Measurements from ENCODE around the gene EIF3A.
"Not testable (repeated sequence)": the region's sequence is repeated elsewhere in the genome, so short reads cannot be mapped to it uniquely, and the experiment has no call there.

The EIF3A gene

DNA sequence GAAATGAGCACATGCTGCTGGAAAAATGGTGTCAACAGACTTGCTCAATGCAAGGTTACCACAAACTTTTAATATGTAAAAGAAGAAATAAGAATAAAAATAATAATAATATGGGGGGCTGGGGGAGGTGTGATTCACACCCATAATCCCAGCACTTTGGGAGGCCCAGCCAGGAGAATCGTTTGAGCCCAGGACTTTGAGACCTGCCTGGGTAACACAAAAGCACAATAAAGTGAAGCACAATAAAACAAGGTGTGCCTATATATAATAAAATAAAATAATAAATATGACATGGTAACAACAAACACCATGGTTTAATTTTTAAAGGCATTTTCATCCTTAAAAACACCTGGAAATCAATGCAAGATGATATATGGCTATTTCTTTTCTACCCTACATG, 25.1 kb downstream of the EIF3A start:
- no peak for DNase-seq (ENCODE audit: low read depth, low spot score)

DNA sequence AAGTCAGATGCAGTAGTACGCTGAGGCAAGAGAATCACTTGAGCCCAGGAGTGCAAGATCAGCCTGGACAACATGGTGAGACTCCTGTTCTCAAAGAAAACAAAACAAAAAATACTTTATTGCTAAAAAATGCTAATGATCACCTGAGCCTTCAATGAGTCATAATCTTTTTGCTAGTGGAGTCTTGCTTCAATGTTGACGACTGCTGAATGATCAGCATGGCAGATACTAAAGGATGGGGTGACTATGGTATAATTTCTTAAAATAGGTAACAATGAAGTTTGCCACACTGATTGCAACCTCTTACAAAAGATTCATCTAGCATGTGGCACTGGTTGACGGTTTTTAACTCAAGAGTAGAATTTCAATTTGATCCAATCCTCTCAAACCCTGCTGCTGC, 28.8 kb downstream of the EIF3A start:
- no peak for DNase-seq (ENCODE audit: low read depth, low spot score)

DNA sequence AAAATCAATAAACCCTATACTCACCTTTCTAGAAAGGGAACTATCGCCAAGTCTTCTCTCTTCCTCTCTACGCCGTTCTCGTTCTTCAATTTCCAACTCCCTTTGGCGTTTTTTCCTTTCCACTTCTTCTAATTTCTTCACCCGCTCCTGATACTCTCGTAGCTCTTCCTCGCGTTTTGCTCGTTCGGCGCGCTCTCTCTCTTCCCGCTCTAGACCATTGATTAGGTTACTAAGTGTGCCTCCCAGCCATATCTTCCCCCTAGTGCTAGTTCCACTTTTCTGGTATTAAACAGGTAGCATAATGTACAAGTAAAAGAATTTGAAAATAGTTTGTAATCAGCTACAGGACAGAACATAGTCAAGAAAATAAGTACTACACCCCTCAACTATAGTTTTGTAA, 30.8 kb downstream of the EIF3A start:
- DNase-seq (ENCODE audit: low read depth, low spot score), result no peak

DNA sequence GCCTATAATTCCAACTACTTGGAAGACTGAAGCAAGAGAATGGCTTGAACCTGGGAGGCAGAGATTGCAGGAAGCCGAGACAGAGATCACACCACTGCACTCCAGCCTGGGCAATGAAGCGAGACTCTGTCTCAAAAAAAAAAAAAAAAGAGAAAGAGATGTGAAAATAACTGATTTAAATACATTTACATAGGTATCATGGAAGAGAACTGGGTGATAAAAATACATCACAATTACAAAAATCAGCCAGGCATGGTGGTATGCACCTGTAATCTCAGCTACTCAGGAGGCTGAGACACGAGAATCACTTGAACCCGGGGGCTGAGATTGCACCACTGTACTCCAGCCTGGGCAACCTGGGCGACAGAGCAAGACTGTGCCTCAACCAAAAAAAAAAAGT, 31.3 kb downstream of the EIF3A start:
- DNase-seq (ENCODE audit: low read depth, low spot score), result no peak

DNA sequence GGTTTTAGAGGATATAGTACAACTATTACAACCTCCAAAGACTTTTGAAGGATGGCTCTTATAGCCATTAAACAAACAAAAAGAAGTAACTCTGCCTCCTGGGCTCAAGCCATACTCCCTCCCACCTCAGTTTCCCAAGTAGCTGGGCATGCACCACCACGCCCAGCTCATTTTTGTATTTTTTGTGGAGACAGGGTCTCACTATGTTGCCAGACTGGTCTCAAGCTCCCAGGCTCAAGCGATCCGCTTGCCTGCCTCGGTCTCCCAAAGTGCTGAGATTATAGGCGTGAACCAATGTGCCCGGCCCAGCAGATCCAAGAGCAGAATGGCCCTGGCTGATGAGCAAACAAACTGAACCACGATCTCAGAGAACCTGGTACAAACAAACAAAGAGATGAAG, 35.1 kb downstream of the EIF3A start:
- no peak for DNase-seq (ENCODE audit: low read depth, low spot score)

DNA sequence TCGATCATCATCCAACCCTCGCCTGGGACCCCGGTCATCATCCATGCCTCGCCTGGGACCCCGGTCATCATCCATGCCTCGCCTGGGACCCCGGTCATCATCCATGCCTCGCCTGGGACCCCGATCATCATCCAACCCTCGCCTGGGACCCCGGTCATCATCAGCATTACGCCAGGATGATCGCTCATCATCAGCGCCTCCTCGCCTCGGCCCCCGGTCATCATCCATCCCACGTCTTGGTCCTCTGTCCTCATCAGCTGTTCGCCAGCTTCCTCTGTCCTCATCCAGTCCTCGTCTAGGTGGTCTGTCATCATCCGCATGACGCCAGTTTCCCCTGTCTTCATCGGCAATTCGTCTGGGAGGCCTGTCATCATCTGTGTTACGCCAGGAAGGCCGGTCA, 38.4 kb downstream of the EIF3A start:
- DNase-seq (ENCODE audit: low read depth, low spot score), result no peak

DNA sequence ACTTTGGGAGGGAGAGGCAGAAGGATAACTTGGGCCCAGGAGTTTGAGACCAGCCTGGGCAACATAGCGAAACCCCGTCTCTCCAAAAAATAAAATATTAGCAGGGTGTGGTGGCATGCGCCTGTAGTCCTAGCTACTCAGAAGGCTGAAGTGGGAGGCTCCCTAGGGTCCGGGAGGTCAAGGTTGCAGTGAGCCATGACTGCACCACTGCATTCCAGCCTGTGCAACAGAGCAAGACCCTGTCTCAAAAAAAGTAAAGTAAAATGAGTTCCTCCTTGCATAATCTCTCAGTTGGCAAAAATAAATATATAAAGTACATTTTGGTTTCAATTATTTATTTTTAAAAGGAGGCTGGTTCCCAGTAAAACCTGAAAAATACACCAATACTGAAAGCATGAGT, 39.3 kb downstream of the EIF3A start:
- no peak for DNase-seq (ENCODE audit: low read depth, low spot score)

DNA sequence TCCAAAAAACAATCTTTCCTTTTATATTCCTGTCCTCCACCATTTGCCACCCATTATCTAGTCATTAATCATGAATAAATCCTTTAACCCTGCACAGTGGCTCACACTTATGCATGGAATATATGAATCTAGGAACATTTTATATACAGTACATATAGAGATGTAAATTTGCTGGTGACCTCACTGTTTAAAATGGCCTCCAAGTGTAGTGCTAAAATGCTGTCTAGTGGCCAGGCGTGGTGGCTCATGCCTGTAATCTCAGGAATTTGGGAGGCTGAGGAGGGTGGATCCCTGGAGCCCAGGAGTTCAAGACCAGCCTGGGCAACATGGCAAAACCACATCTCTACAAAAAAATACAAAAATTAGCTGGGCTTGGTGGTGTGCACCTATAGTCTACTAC, 41.5 kb downstream of the EIF3A start:
- no peak for DNase-seq (ENCODE audit: low read depth, low spot score)

DNA sequence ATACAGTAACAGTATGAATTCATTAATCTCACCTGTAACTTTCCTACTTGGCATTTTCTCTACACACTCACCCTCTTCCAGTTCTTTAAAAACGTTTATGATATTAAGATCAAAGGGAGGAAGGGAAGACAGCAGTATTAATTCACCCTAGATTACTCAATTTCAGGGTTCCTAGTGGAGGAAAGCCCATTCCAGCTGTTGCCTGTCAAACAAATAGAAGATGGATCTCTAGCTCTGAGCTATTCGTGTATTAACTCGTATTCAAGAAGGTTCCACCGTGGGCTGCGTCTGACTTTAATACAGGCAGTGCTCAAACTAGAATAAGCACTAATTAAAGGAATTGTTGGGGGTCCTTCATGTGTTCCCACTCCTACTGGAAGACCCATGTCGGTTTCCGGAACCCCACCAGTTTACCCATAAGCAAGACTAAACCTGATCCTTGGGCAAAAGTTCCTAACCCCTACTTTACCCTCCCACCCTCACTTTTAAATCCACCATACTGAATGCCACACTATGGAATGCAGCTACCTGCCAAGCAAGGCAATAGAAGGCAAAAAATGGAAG, 49.0 kb downstream of the EIF3A start:
- DNase-seq (ENCODE audit: low read depth, low spot score), result no peak

DNA sequence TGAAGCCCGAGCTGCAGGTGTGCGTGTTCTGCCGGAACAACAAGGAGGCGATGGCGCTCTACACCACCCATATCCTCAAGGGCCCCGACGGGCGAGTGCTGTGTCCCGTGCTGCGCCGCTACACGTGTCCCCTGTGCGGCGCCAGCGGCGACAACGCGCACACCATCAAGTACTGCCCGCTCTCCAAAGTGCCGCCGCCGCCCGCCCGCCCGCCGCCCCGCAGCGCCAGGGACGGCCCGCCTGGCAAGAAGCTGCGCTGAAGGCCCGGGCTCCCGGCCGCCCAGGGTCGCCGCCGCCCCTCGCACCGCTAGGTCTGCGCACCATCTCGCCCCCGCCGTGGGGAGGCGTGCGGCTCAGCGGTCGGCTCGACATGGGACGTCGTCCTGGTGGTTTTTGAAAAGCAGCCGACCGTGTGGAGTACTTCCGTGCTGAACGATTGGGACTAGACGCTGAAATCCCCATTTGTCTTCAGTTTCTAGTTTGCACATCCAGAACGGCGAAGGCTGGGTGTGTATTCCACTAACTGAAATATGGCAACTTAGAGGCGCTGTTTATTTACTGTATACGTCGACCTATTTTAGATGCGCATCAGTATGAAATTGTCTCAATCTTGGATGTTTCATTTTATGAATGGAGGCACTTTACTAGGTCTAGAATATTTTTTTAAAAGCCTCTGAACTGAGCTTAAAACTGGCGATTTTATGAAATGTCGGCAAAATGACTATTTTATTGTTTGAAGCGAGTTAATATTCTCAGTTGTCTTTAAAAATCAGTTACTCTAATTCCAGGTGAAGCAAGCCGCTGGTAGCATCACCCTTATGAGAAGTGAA, 50.0 kb downstream of the EIF3A start:
- DNase-seq (ENCODE audit: low read depth, low spot score), result peak; percentile 73

DNA sequence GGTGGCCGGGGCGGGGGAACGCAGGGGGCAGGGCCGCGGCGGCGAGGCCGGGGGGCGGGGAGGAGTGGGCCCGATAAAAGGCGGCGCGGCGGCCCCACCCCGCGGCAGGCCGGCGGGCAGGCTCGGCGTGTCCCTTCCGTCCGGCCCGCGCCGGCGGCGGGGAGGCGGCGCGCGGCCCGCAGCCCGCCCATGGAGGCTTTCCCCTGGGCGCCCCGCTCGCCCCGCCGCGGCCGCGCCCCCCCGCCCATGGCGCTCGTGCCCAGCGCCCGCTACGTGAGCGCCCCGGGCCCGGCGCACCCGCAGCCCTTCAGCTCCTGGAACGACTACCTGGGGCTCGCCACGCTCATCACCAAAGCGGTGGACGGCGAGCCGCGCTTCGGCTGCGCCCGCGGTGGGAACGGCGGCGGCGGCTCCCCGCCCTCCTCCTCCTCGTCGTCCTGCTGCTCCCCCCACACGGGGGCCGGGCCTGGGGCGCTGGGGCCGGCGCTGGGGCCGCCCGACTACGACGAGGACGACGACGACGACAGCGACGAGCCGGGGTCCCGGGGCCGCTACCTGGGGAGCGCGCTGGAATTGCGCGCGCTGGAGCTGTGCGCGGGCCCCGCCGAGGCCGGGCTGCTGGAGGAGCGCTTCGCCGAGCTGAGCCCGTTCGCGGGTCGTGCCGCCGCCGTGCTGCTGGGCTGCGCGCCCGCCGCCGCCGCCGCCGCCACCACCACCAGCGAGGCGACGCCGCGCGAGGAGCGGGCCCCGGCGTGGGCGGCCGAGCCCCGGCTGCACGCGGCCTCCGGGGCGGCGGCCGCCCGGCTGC, 50.8 kb downstream of the EIF3A start, which contains the start of gene NANOS1:
TSS of gene NANOS1 (plus strand) at position 102 of the 808 bp plus-strand sequence. CDS start at position 190, 88 bp downstream.
- peak; percentile 61 for DNase-seq (ENCODE audit: low read depth, low spot score)

DNA sequence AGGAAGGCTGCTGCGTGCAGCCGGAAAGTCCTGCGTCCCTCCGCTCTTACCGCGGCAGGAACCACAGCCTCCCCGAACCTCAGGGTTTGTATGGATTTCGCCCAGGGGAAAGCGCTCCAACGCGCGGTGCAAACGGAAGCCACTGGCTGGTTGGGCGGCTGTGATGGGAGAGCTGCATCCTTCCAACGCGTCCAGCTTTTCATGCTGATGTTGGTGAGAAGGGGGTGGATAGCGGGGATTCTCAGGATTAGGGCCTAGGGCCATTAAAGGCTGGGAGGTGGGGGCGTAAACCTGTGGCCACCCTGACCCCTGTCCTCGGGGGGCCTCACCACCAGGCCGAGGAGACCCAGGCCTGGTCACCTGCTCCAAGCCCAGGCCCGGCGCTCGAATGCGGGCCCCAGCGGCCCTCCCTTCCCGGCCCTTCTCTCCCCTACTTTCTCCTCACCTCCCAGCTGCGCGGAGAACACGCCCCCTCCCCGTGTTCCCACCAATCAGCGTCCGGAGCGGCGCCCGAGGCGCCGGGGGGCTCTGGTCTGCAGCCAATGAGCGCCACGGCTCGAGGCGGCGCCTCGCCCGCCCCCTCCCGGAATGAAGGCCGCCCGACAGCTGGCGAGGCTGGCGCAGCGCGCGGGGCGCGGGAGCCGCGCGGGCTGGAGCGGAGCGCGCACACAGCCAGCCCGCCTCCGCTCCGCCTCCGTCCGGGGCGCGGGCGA, 51.6 kb downstream of the EIF3A start:
- peak; percentile 97 for DNase-seq (ENCODE audit: low read depth, low spot score)

DNA sequence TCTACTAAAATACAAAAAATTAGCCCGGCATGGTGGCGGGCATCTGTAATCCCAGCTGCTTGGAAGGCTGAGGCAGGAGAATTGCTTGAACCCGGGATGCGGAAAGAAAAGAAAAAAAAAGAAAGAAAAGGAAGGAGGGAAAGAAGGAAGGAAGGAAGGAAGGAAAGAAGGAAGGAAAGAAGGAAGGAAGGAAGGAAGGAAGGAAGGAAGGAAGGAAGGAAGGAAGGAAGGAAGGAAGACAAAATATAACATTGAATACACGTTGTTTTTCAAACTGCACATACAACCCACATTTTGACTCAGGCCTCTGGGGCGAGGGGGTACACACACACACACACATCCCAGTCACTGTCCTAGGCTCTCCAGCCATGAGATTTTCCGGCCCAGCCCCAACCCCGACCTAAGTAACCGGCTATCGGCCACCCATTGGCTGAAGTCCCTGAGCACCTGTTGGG, 52.1 kb downstream of the EIF3A start:
- not testable (repeated sequence) for DNase-seq (ENCODE audit: low read depth, low spot score)

DNA sequence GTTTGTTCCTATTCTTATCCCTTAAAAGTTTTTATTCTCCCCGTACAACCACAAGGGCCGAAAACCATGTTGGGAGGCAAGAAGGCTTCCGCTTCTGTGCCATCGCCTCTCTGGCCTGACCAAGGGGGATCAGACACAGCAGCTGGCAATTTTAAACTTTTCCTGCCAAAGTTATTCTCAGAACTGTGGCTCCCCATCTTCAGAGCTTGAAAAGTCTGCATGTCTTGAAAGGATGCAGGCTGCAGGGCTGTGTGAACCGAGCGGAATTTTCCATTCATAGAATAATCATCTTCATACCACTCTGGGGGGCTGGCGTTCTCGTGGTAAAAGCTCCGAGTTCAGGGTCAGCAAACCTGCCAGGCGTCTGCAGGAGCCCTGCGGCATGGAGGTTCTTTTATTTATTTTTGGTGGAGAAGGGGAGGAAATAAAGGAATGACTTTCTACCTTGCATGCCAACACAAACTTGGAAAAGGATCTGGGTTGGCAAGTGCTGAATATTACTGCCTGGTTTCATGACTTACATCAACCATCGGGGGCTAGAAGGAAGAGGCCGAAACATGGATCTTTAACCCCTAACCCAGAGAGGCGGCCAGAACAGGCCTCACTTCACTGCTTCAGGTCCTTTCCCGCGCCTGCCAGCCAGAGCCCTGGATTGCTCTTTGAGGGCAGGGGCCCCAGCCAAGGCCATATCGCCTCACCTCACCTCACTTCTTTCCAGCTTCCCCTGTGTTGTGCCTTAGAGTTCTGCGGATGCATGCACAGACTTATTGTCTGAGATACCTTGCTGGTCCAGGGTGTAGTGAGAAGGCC, 54.1 kb downstream of the EIF3A start:
- peak; percentile 64 for DNase-seq (ENCODE audit: low read depth, low spot score)

DNA sequence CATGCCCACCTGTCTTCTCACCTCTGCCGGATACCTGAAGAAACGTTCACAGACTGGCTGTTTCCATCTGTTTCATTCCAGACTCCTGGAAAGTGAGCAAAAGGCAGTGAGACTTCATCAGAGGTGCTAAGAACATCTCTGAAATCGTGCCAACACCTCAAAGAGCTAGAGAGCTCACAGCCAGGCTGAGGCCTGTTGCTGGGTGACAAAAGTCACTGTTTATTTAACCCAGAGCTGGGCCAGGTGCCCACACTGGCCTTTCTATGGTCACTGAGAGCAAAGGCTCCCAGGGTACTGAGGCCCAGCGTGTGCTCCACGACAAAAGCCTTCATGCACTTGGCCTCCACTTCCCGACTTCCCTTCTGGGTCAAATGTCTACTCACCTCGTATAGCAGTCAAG, 54.8 kb downstream of the EIF3A start:
- DNase-seq (ENCODE audit: low read depth, low spot score), result peak; percentile 56

DNA sequence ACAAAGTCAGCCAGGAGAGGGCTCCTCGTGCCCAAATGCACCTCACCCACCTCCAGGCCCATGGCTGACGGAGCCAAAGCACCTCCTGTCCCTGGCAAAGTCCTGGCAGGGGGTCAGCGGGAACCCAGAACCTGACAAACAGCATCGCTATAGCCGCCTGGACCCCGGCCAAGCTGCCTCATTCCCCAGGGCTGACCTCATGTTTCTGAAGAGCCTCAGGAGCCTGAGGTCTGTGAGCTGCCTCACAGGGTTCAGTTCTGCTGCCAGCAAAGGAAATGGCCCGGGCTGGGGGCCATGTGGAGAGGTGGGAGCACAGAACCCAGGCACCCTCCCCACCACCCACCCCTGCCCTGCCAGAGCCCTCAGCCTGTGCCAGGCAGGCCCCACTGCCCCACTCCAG, 55.3 kb downstream of the EIF3A start:
- peak; percentile 96 for DNase-seq (ENCODE audit: low read depth, low spot score)

DNA sequence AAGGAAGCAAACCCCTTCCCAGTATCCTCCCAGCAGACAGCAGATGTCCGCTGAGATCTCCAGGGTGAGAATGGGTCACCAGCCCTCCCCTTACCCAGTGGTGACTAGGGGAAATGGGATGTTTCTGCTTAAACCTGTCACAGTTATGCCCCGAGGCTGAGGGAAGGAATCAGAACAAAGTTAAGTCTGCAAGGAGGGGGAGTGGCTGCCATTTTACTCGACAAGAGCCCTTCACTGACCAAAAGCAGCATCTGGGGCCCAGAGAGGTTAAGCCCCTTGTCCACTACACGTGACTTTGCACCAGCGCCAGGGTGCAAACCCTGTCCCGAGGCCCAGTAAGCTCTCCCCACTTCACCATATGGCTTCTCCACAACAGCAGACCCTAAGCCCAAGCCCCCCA, 55.7 kb downstream of the EIF3A start:
- no peak for DNase-seq (ENCODE audit: low read depth, low spot score)

DNA sequence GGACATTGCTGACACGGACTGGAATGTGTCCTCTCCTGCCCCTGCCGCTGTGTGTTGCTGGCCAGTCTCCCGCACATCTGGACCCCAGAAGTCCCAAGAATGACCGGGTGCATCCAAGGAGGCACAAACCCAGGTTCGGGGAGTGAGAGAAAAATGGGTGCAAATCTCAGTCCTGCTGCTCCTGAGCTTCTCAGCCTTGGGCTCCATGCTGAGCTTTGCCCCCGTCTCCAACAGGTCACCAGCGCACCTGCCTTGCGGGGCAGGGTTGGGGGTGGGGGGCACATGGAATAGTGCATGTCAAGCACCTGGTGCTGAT, 57.1 kb downstream of the EIF3A start:
- DNase-seq (ENCODE audit: low read depth, low spot score), result no peak

DNA sequence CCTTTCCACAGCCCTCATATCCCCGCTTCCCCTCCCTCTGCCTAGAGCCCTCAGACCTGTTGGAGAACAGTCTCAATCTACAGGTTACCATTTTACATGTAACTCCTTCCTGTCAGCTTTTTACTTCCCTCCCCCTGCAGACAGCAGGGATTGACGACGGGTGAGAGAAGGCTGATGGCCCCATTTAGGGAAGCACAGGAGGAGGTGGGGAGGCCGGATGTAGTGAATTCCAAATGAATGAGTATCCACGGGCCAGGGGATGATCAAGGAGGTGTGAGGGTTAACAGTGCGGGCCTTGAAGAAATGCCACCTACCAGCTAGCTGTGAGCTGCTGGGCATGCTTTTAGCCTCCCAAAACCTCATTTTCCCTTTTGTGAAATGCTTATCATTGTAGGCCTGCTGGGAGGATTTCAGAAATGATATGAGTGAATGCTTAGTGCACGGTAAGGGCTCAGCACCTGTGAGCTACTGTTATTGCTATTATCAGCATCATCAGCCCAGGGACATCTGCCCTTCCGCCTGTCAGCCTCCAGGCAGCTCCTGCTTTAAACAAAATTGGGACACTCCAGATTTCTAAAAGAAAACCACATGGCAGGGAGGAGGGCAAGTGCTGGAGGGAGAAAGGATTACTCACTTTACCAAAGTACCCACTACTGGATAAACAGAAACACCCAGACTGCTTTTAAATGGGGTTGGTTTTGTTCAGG, 57.6 kb downstream of the EIF3A start:
- DNase-seq (ENCODE audit: low read depth, low spot score), result peak; percentile 77

DNA sequence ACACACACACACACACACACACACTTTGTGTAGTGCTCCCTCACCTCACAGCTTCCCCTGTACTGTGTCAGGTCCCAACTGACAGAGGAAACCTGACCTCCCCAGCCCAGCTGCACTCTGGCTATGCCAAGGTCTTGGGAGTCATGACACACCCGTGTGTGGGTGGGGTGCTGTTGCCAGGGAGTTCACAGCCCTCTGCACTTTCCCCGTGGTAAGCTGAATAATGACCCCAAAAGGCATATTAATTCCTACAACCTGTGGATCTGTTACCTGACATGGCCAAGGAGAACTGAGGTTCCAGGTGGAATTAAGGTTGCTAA, 60.0 kb downstream of the EIF3A start:
- no peak for DNase-seq (ENCODE audit: low read depth, low spot score)

DNA sequence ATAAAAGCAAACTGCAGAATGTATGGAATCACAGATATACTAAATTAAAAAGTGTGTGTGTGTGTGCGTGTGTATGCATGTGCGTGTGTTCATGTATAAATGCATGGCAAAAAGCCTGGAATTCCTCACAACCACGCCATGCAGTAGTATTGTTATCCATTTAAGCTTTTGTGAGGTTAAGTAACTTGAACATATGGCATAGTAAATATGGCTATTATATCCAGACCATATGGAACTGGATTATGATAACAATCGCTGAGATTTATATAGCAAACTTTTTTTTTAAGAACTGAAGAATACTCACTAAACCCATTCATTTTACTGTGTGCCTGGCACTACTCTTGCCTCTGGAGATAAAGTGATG, 73.4 kb downstream of the EIF3A start:
- DNase-seq (ENCODE audit: low read depth, low spot score), result no peak

All from astrocyte of the hippocampus (primary cell).